Testis (tissue), 3 donors: Measurements from ENCODE around the gene DMRTA2. TPM values are rescaled to one million over a fixed set of nuclear protein-coding genes. Genes with fewer than 3 reads are reported as not detected.
A peak's percentile ranks its signal among the peaks of the same experiment; 100 is the strongest.

Experiments
- DNase-seq: peaks from one replicate; pipeline ENCODE4 v3.0.0-alpha.2; 2019
- H3K27ac ChIP-seq, 2 donors: fragments of 200-600 bp; sonication (generic); one replicate each; pipeline ENCODE4 v1.5.1; 2019
- H3K27me3 ChIP-seq: fragments of 200-600 bp; sonication (generic); one replicate; pipeline ENCODE4 v1.5.1; 2019
- H3K36me3 ChIP-seq: fragments of 200-600 bp; sonication (generic); one replicate; pipeline ENCODE4 v1.5.1; 2017; ENCODE audit warnings: low read depth; ENCODE audit errors: missing control alignments
- H3K4me1 ChIP-seq: fragments of 200-600 bp; sonication (generic); one replicate; pipeline ENCODE4 v1.5.1; 2019
- H3K4me3 ChIP-seq, 2 donors: fragments of 200-600 bp; sonication (generic); one replicate each; pipeline ENCODE4 v1.5.1; 2017 to 2019
- H3K9me3 ChIP-seq: fragments of 200-600 bp; sonication (generic); one replicate; pipeline ENCODE4 v1.5.1; 2017
- POLR2A ChIP-seq: fragments of 450-650 bp; IDR thresholded peaks from one replicate; pipeline ENCODE4 v1.6.1; 2017; ENCODE audit warnings: antibody characterized with exemption, mild to moderate bottlenecking, moderate library complexity
- WGBS, 2 donors: methylation state at CpG; one replicate each; pipeline ENCODE4 v1.1.5; 2018; 5-methylcytosine and 5-hydroxymethylcytosine counted together
- intact Hi-C: fragments of 100-400 bp; cut with DNase I; formaldehyde crosslinking; loops from one replicate; pipeline ENCODE4 v1.15.1; 2023; ENCODE audit warnings: low total_unique reads
- polyA plus RNA-seq: library from polyadenylated mRNA; stranded (reverse); fragments of 350-450 nt; fragmentation: Illumina TruSeq; extraction: RNeasy Lipid Tissue Mini Kit (QIAGEN cat#74804); gene quantifications from one replicate; pipeline ENCODE4 v1.2.3, GENCODE V29; 2014; ENCODE audit warnings: low read depth, low replicate concordance; ENCODE audit not compliant: insufficient read depth
- total RNA-seq, 2 donors: library from RNA; depleted of rRNA; stranded (reverse); fragments of >200 nt; gene quantifications; one replicate each; pipeline ENCODE4 v1.2.3, GENCODE V29; 2016
- TF ChIP-seq, protein P1 (sequence below), 3 experiments: fragments of 450-650 bp in 2 of 3; fragments of 200-600 bp in 1 of 3; sonication (generic) in 1 of 3; IDR thresholded peaks; one replicate each; pipeline ENCODE4 v1.5.1; 2016 to 2019; ENCODE audit warnings: antibody characterized with exemption in 3 of 3, mild to moderate bottlenecking in 2 of 3, moderate library complexity in 1 of 3

The DMRTA2 gene
- total and polyA plus RNA-seq, 3 donors from 2014 or later: 1.2 to 5.1 (median 3.5) TPM

- WGBS, 2 donors: 4 to 7% methylated on average over 32 to 46 of the region's 46 CpGs
- H3K36me3 ChIP-seq: no peaks in the 10 kb centered on the region
- peak overlapping the region in 1 of 2 donors; percentile 0 for H3K4me3 ChIP-seq
- no peak for TF ChIP-seq POLR2A
- TF ChIP-seq, protein P1, sequence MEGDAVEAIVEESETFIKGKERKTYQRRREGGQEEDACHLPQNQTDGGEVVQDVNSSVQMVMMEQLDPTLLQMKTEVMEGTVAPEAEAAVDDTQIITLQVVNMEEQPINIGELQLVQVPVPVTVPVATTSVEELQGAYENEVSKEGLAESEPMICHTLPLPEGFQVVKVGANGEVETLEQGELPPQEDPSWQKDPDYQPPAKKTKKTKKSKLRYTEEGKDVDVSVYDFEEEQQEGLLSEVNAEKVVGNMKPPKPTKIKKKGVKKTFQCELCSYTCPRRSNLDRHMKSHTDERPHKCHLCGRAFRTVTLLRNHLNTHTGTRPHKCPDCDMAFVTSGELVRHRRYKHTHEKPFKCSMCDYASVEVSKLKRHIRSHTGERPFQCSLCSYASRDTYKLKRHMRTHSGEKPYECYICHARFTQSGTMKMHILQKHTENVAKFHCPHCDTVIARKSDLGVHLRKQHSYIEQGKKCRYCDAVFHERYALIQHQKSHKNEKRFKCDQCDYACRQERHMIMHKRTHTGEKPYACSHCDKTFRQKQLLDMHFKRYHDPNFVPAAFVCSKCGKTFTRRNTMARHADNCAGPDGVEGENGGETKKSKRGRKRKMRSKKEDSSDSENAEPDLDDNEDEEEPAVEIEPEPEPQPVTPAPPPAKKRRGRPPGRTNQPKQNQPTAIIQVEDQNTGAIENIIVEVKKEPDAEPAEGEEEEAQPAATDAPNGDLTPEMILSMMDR (IDR thresholded peaks at IDR 0.05): no peak
- no peaks in the 10 kb centered on the region for H3K27me3 ChIP-seq
- H3K4me1 ChIP-seq: no peaks in the 10 kb centered on the region
- no peak overlapping the region for H3K27ac ChIP-seq
- intact Hi-C loops: no loop called here
- no peak for DNase-seq
- no peaks in the 10 kb centered on the region for H3K9me3 ChIP-seq
Measured at GRCh38 chr1:50416553-50417453, 6.4 kb downstream of the DMRTA2 start.

DNA sequence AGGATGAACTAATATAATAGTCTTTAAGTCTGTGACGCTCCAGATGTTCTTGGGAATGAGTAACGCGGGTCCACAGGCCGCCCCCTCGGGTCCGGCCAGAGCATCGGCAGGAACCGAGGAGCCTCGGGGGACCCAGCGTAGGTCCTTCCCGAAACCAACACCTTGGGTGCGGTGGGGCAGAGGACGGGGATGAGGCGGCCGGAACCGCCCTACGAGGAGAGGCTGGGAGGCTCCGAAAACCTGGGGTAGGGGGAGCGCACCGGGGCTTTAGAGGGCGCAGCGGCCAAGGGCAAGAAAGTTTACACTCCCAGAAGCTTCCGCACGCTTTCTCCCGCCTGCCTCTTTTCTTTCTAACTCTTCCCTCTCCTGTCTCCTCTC is 7.1 kb downstream of the DMRTA2 start:
- Histone ChIP-seq H3K36me3 (no peaks in the 10 kb centered on the region), H3K4me1 (no peaks in the 10 kb centered on the region), H3K9me3 (no peaks in the 10 kb centered on the region), H3K4me3 (peak overlapping the region in 1 of 2 donors; percentile 0), H3K27me3 (no peaks in the 10 kb centered on the region), H3K27ac (no peak overlapping the region)
- TF ChIP-seq, protein P1 (IDR thresholded peaks at IDR 0.05): no peak
- TF ChIP-seq POLR2A: no peak
- WGBS, 2 donors: 1% methylated on average over 13 to 25 of the region's 25 CpGs
- DNase-seq: no peak
- intact Hi-C loops: no loop called here

- WGBS, 2 donors: 4 to 5% methylated on average over 11 to 38 of the region's 56 CpGs
- intact Hi-C loops: no loop called here
- no peaks in the 10 kb centered on the region for H3K4me1 ChIP-seq
Measured at GRCh38 chr1:50415235-50416149, 7.8 kb downstream of the DMRTA2 start.

GRCh38 chr1:50414853-50415234 is 8.4 kb downstream of the DMRTA2 start:
- Histone ChIP-seq H3K9me3 (no peaks in the 10 kb centered on the region), H3K4me1 (no peaks in the 10 kb centered on the region), H3K27me3 (no peaks in the 10 kb centered on the region), H3K4me3 (no peak overlapping the region), H3K27ac (no peak overlapping the region), H3K36me3 (no peaks in the 10 kb centered on the region)
- WGBS, 2 donors: 32 to 61% methylated on average over 2 to 7 of the region's 7 CpGs
- intact Hi-C loops: no loop called here
- no peak for DNase-seq
- TF ChIP-seq, protein P1 (IDR thresholded peaks at IDR 0.05): no peak
- no peak for TF ChIP-seq POLR2A

More at GRCh38 chr1:50415235-50416149, 7.8 kb downstream of the DMRTA2 start:
- Histone ChIP-seq H3K4me3 (peak overlapping the region in 1 of 2 donors; percentile 0), H3K36me3 (no peaks in the 10 kb centered on the region), H3K27me3 (no peaks in the 10 kb centered on the region), H3K9me3 (no peaks in the 10 kb centered on the region), H3K27ac (no peak overlapping the region)
- TF ChIP-seq, protein P1 (IDR thresholded peaks at IDR 0.05): no peak
- TF ChIP-seq POLR2A: no peak
- DNase-seq: no peak
